ENCODE results near the gene TKFC.
A peak's percentile ranks its signal among the peaks of the same experiment; 100 is the strongest.

TKFC gene

DNA sequence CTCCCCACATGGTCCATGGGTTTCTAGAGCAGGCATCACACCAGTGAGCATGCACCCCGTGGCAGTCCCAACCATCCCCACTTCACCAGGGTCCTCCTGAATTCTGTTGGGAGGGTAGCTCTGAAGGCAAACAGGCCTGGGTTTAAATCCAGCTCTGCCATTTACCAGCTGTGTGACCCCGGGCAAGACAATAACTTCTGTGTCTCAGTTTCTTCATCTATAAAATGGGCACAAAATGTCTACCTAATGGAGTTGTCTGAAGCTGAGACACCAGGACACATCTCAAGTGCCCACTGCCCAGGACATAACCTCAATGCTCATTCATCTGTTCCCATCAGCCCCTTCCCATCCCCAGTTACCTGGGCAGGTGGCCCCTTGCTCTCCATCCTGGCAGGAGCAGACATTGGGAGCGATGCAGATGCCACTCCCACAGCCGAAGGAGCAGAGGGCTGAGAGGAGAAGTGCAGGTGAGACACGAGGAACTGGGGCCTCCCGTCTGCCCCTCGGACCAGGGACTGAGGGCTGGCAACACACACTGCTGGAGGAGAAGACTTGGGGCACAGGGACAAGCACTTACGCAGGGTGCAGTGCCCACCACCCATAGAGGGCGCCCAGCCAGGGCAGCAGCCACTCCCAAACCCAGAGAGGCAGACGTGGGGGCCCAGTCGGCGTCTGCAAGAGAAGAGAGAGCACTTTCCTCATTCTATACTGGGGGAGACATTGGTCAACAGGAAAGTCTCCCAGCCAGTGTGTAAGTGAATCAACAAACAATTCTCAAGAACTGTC is 41.9 kb upstream of the TKFC start:
- Histone ChIP-seq H3K36me3 (ENCODE audit: control insufficient read depth in 2 of 2, insufficient read depth in 1 of 2, low read length in 2 of 2) (peaks cover 0 to 5% of the 10 kb centered on the region in 2 experiments; a peak in 1 of 3 replicates), H3K27ac (ENCODE audit: extremely low read depth, low read depth, low read length) (no peak overlapping the region), H3K4me1 (ENCODE audit: control insufficient read depth, insufficient read depth, low read length) (no peaks in the 10 kb centered on the region), H3K4me3 (ENCODE audit: low read depth, low read length) (no peak overlapping the region), H3K9me3 (ENCODE audit: control insufficient read depth, insufficient read depth, low read depth, low read length) (no peaks in the 10 kb centered on the region)
- ChIA-PET POLR2A (no interaction called here), CTCF (interaction anchor here (1.1 kb wide), 1 partner anchor 37 kb away, joined by 3 read pairs; no protein-coding TSS in a partner anchor)
- no peak for TF ChIP-seq ZNF391 (tag by site-specific recombination; IDR thresholded peaks at IDR 0.05; ENCODE audit: borderline replicate concordance, low read depth)
- no peak for TF ChIP-seq ZNF24 (tag by site-specific recombination; IDR thresholded peaks at IDR 0.05)
- TF ChIP-seq SP2 (tag by site-specific recombination; IDR thresholded peaks at IDR 0.05): no peak
- no peak for TF ChIP-seq GFI1B (tag by site-specific recombination; IDR thresholded peaks at IDR 0.05)
- no peak for TF ChIP-seq ZNF747 (tag by site-specific recombination; IDR thresholded peaks at IDR 0.05)
- no peak for TF ChIP-seq ZNF664 (tag by site-specific recombination; IDR thresholded peaks at IDR 0.05)
- TF ChIP-seq ZNF791 (tag by site-specific recombination; IDR thresholded peaks at IDR 0.05): no peak
- no peak for TF ChIP-seq ZNF585B (tag by site-specific recombination; IDR thresholded peaks at IDR 0.05)

DNA sequence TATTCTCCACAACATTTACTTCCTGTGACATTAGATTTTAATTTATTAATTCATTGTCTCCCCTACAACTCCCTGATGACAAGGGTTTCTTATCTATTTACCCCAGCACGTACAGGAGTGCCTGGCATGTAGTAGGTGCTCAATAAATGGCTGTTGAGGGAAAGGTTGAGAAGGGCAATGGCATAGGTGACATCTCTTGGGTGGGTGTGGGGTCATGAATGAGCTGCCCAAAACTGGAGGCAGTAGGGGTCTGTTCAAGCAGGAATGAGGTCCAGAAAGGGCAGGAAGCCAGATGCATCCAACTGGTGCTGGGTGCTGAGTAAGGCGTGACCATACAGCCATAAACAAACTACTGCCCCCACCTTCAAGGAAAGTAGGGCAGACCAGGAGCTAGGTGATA is 40.7 kb upstream of the TKFC start:
- Histone ChIP-seq H3K27ac (ENCODE audit: extremely low read depth, low read depth, low read length) (no peak overlapping the region), H3K9me3 (ENCODE audit: control insufficient read depth, insufficient read depth, low read depth, low read length) (no peaks in the 10 kb centered on the region), H3K36me3 (ENCODE audit: control insufficient read depth in 2 of 2, insufficient read depth in 1 of 2, low read length in 2 of 2) (peaks cover 0 to 8% of the 10 kb centered on the region in 2 experiments; a peak in 1 of 3 replicates), H3K4me1 (ENCODE audit: control insufficient read depth, insufficient read depth, low read length) (no peaks in the 10 kb centered on the region), H3K4me3 (ENCODE audit: low read depth, low read length) (no peak overlapping the region)
- ChIA-PET CTCF (no interaction called here), POLR2A (interaction anchor here (0.7 kb wide), 2 partner anchors 9 to 109 kb away, joined by 3 to 6 read pairs; no protein-coding TSS in a partner anchor)
- TF ChIP-seq OVOL3 (tag by site-specific recombination; IDR thresholded peaks at IDR 0.05) (no peak), ZNF664 (tag by site-specific recombination; IDR thresholded peaks at IDR 0.05) (peak; percentile 87)

DNA sequence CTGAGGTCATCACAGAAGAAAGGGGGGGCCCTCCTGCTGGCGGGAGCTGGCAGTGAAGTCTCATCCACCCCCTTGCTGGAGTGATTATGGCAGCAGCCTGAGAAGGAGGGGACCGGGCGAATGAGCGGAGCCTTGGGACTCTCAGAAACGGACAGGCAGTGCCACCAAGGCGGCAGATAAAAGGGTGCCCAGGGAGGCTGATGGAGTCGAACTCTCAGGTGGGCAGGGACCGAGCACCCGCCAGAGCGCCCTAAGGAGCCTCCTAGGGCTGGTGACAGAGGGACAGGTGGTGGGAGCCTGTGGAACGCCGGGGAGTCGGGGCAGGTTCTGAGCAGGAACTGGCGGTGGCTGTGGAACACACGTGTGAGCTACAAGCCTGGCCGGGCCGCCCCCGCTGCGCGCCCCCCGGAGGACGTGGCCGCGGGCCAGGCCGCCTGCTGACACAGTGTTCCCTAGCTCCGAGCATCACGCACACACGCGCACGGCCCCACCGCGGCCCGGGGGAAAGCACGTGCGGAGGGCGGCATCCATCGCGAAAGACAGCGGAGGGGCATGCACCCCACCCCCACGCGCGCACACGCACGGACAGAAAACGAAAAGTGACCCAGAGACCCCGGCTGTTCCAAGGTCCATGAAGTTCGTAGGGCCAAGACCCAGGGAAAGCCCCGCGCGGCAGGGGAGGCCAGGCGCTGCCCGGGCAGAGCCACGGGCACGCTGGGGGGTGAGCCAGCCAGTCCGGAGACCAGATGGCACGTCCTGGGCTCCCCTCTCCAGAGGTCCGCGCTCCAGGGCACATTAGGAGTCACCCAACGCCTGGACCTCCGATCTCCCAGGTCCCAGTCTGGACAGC is 38.9 kb upstream of the TKFC start:
- Histone ChIP-seq H3K9me3 (ENCODE audit: control insufficient read depth, insufficient read depth, low read depth, low read length) (no peaks in the 10 kb centered on the region), H3K27ac (ENCODE audit: extremely low read depth, low read depth, low read length) (peak overlapping the region; percentile 57; the same call in 1 of the 2 replicates), H3K4me3 (ENCODE audit: low read depth, low read length) (peak overlapping the region; percentile 36), H3K4me1 (ENCODE audit: control insufficient read depth, insufficient read depth, low read length) (no peaks in the 10 kb centered on the region; the same call in 1 of the 2 replicates), H3K36me3 (ENCODE audit: control insufficient read depth in 2 of 2, insufficient read depth in 1 of 2, low read length in 2 of 2) (peaks cover 0 to 24% of the 10 kb centered on the region in 2 experiments; a peak in 1 of 3 replicates)
- ChIA-PET CTCF (interaction anchor here (1.2 to 2.1 kb wide), 3 partner anchors 7 to 91 kb away, joined by 3 to 10 read pairs (median 9); no protein-coding TSS in a partner anchor), POLR2A (interaction anchor here (0.7 to 1.2 kb wide), 5 partner anchors 31 to 381 kb away, joined by 3 to 5 read pairs (median 4); partner anchors contain the start of genes CYB561A3, TMEM109 and TMEM216)
- peak; percentile 20; the same call in 1 of the 2 replicates for TF ChIP-seq KLF8 (tag by site-specific recombination; IDR thresholded peaks at IDR 0.05)
- TF ChIP-seq, protein P1, sequence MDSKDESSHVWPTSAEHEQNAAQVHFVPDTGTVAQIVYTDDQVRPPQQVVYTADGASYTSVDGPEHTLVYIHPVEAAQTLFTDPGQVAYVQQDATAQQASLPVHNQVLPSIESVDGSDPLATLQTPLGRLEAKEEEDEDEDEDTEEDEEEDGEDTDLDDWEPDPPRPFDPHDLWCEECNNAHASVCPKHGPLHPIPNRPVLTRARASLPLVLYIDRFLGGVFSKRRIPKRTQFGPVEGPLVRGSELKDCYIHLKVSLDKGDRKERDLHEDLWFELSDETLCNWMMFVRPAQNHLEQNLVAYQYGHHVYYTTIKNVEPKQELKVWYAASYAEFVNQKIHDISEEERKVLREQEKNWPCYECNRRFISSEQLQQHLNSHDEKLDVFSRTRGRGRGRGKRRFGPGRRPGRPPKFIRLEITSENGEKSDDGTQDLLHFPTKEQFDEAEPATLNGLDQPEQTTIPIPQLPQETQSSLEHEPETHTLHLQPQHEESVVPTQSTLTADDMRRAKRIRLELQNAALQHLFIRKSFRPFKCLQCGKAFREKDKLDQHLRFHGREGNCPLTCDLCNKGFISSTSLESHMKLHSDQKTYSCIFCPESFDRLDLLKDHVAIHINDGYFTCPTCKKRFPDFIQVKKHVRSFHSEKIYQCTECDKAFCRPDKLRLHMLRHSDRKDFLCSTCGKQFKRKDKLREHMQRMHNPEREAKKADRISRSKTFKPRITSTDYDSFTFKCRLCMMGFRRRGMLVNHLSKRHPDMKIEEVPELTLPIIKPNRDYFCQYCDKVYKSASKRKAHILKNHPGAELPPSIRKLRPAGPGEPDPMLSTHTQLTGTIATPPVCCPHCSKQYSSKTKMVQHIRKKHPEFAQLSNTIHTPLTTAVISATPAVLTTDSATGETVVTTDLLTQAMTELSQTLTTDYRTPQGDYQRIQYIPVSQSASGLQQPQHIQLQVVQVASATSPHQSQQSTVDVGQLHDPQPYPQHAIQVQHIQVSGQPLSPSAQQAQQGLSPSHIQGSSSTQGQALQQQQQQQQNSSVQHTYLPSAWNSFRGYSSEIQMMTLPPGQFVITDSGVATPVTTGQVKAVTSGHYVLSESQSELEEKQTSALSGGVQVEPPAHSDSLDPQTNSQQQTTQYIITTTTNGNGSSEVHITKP (tag by site-specific recombination; IDR thresholded peaks at IDR 0.05): peak; percentile 96
- TF ChIP-seq ZNF404 (tag by site-specific recombination; IDR thresholded peaks at IDR 0.05): no peak
- TF ChIP-seq ZNF10 (tag by site-specific recombination; IDR thresholded peaks at IDR 0.05): no peak
- TF ChIP-seq, protein P2, sequence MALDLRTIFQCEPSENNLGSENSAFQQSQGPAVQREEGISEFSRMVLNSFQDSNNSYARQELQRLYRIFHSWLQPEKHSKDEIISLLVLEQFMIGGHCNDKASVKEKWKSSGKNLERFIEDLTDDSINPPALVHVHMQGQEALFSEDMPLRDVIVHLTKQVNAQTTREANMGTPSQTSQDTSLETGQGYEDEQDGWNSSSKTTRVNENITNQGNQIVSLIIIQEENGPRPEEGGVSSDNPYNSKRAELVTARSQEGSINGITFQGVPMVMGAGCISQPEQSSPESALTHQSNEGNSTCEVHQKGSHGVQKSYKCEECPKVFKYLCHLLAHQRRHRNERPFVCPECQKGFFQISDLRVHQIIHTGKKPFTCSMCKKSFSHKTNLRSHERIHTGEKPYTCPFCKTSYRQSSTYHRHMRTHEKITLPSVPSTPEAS (tag by site-specific recombination; IDR thresholded peaks at IDR 0.05): peak; percentile 61
- peak; percentile 26; the same call in 1 of the 2 replicates for TF ChIP-seq BCL11A (tag by site-specific recombination; IDR thresholded peaks at IDR 0.05; ENCODE audit: low read depth)
- no peak for TF ChIP-seq ZNF701 (tag by site-specific recombination; IDR thresholded peaks at IDR 0.05)
- peak; percentile 61; the same call in 1 of the 2 replicates for TF ChIP-seq SCRT1 (tag by site-specific recombination; IDR thresholded peaks at IDR 0.05; ENCODE audit: borderline replicate concordance)
- TF ChIP-seq SP7 (tag by site-specific recombination; IDR thresholded peaks at IDR 0.05): 0 out of 2 replicates have a peak, but pooled peaks have one; percentile 41
- TF ChIP-seq, protein P3, sequence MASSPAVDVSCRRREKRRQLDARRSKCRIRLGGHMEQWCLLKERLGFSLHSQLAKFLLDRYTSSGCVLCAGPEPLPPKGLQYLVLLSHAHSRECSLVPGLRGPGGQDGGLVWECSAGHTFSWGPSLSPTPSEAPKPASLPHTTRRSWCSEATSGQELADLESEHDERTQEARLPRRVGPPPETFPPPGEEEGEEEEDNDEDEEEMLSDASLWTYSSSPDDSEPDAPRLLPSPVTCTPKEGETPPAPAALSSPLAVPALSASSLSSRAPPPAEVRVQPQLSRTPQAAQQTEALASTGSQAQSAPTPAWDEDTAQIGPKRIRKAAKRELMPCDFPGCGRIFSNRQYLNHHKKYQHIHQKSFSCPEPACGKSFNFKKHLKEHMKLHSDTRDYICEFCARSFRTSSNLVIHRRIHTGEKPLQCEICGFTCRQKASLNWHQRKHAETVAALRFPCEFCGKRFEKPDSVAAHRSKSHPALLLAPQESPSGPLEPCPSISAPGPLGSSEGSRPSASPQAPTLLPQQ (tag by site-specific recombination; IDR thresholded peaks at IDR 0.05): peak; percentile 92
- no peak for TF ChIP-seq ZNF677 (tag by site-specific recombination; IDR thresholded peaks at IDR 0.05)
- TF ChIP-seq ZNF341 (tag by site-specific recombination; IDR thresholded peaks at IDR 0.05; ENCODE audit: low read depth): peak; percentile 78
- TF ChIP-seq REPIN1 (tag by site-specific recombination; IDR thresholded peaks at IDR 0.05; ENCODE audit: low read depth): no peak
- peak; percentile 33; the same call in 1 of the 2 replicates for TF ChIP-seq YY1 (tag by site-specific recombination; IDR thresholded peaks at IDR 0.05)

Data from HEK293 (cell line).